Neuron (in vitro differentiated cells): ENCODE results near the gene XPA.

Source experiments
- H2AFZ ChIP-seq: one replicate; pipeline ENCODE4 v1.6.1; 2013; ENCODE audit warnings: low read depth, mild to moderate bottlenecking, inconsistent platforms, low read length, moderate library complexity
- H3K27me3 ChIP-seq: one replicate; pipeline ENCODE4 v1.6.1; 2013; ENCODE audit warnings: low read length; ENCODE audit not compliant: insufficient read depth
- H3K36me3 ChIP-seq: one replicate; pipeline ENCODE4 v1.6.1; 2013; ENCODE audit warnings: low read length; ENCODE audit not compliant: insufficient read depth
- H3K4me1 ChIP-seq: one replicate; pipeline ENCODE4 v1.6.1; 2013; ENCODE audit warnings: low read length; ENCODE audit not compliant: insufficient read depth
- H3K4me3 ChIP-seq: 2 replicates; pipeline ENCODE4 v1.5.1; 2013; ENCODE audit warnings: mild to moderate bottlenecking, low read length, moderate library complexity
- H3K9me3 ChIP-seq: one replicate; pipeline ENCODE4 v1.6.1; 2013; ENCODE audit warnings: low read length

Gene XPA

GRCh38 chr9:97632248-97632984 lies 64.7 kb downstream of the XPA start:
- Histone ChIP-seq H2AFZ (peak overlapping the region; percentile 60), H3K4me1 (peaks cover 22% of the 10 kb centered on the region), H3K27me3 (no peaks in the 10 kb centered on the region), H3K9me3 (no peaks in the 10 kb centered on the region), H3K4me3 (peak overlapping the region; percentile 92), H3K36me3 (no peaks in the 10 kb centered on the region)

- no peaks in the 10 kb centered on the region for H3K27me3 ChIP-seq
- H2AFZ ChIP-seq, result no peak overlapping the region
- H3K4me3 ChIP-seq, result no peak overlapping the region
- H3K9me3 ChIP-seq, result no peaks in the 10 kb centered on the region
- H3K4me1 ChIP-seq, result peaks cover 15% of the 10 kb centered on the region
- H3K36me3 ChIP-seq, result peaks cover 8% of the 10 kb centered on the region
Measured at GRCh38 chr9:97630591-97630990, 66.5 kb downstream of the XPA start.

GRCh38 chr9:97629156-97629555 lies 68.0 kb downstream of the XPA start:
- peaks cover 22% of the 10 kb centered on the region for H3K36me3 ChIP-seq
- H3K4me3 ChIP-seq, result no peak overlapping the region
- H3K4me1 ChIP-seq, result peaks cover 6% of the 10 kb centered on the region

GRCh38 chr9:97628668-97629067 lies 68.5 kb downstream of the XPA start:
- Histone ChIP-seq H3K27me3 (no peaks in the 10 kb centered on the region), H2AFZ (no peak overlapping the region), H3K4me3 (no peak overlapping the region), H3K9me3 (peaks cover 7% of the 10 kb centered on the region), H3K36me3 (peaks cover 27% of the 10 kb centered on the region), H3K4me1 (peaks cover 6% of the 10 kb centered on the region)

More at GRCh38 chr9:97629156-97629555, 68.0 kb downstream of the XPA start:
- peaks cover 3% of the 10 kb centered on the region for H3K9me3 ChIP-seq
- H2AFZ ChIP-seq, result no peak overlapping the region
- no peaks in the 10 kb centered on the region for H3K27me3 ChIP-seq

GRCh38 chr9:97627624-97628023 lies 69.5 kb downstream of the XPA start:
- Histone ChIP-seq H3K9me3 (peaks cover 10% of the 10 kb centered on the region), H3K4me1 (peaks cover 6% of the 10 kb centered on the region), H3K36me3 (peaks cover 36% of the 10 kb centered on the region), H3K4me3 (no peak overlapping the region), H3K27me3 (no peaks in the 10 kb centered on the region), H2AFZ (no peak overlapping the region)

GRCh38 chr9:97625620-97626019 lies 71.5 kb downstream of the XPA start:
- Histone ChIP-seq H3K36me3 (peaks cover 46% of the 10 kb centered on the region), H3K9me3 (peaks cover 17% of the 10 kb centered on the region), H3K27me3 (no peaks in the 10 kb centered on the region), H3K4me3 (no peak overlapping the region), H3K4me1 (no peaks in the 10 kb centered on the region), H2AFZ (no peak overlapping the region)
